ENCODE data around the gene GDPD4. TPM values are rescaled to one million over a fixed set of nuclear protein-coding genes. Genes with fewer than 3 reads are reported as not detected.

The GDPD4 gene
- total and polyA plus RNA-seq, 10 of the 15 experiments (the other 5 are each of a cell fraction or from before 2014, with no cell fraction given): 0.23 TPM; not detected in 9

- no peaks in the 10 kb centered on the region for H3K9me3 ChIP-seq (replicated peaks; ENCODE audit: control insufficient read depth, insufficient read depth, low read length)
- in situ Hi-C loops (cut with MboI) (no loop called here), intact Hi-C loops (cut with micrococcal nuclease; ENCODE audit: unreplicated experiment) (no loop called here)
- H3K9ac ChIP-seq (ENCODE audit: control insufficient read depth, insufficient read depth, low read length): no peak overlapping the region
- ChIA-PET RAD21 (ENCODE audit: unreplicated experiment) (no interaction called here), SMC1A (ENCODE audit: uncharacterized antibody, unreplicated experiment) (no interaction called here), POLR2A (no interaction called here), CTCF (no interaction called here)
- H3K79me2 ChIP-seq (ENCODE audit: control insufficient read depth, insufficient read depth, low read length): no peaks in the 10 kb centered on the region
- FAIRE-seq: no peak
- no TSS peak for BruUV-seq (replicated peaks)
- no peak overlapping the region for H3K4me2 ChIP-seq (ENCODE audit: control insufficient read depth, insufficient read depth)
- no peak for TF ChIP-seq SMC3 (IDR thresholded peaks at IDR 0.05; ENCODE audit: borderline replicate concordance, low read length)
- TF ChIP-seq ASH2L (IDR thresholded peaks at IDR 0.05; ENCODE audit: borderline replicate concordance, low read depth): no peak
- ATAC-seq: no peak
- no peak overlapping the region for H3K27ac ChIP-seq (ENCODE audit: control insufficient read depth, insufficient read depth)
- H3K4me1 ChIP-seq (ENCODE audit: control insufficient read depth, insufficient read depth, low read length): no peaks in the 10 kb centered on the region
- no peaks in the 10 kb centered on the region for H3K36me3 ChIP-seq (ENCODE audit: control insufficient read depth in 2 of 2, insufficient read depth in 2 of 2, low read length in 1 of 2)
- DNase-seq (ENCODE audit: low read depth, low spot score): no peak
- H4K20me1 ChIP-seq (ENCODE audit: control insufficient read depth, insufficient read depth): no peaks in the 10 kb centered on the region
- H3K4me3 ChIP-seq: no peak overlapping the region
- no peaks in the 10 kb centered on the region; a peak in 1 of 4 replicates for H3K27me3 ChIP-seq (replicated peaks in 1 of 2; ENCODE audit: control insufficient read depth in 2 of 2, insufficient read depth in 2 of 2, low read length in 1 of 2)
- H2AFZ ChIP-seq (ENCODE audit: control insufficient read depth, low read depth, low read length): no peak overlapping the region
- 41% methylated on average over 10 of the region's 10 CpGs for WGBS (ENCODE audit: insufficient coverage, insufficient replicate concordance, low lambda C conversion rate, missing lambda C conversion rate)
Measured at GRCh38 chr11:77207019-77207485, 94.4 kb downstream of the GDPD4 start.

- WGBS (ENCODE audit: insufficient coverage, insufficient replicate concordance, low lambda C conversion rate, missing lambda C conversion rate): 41% methylated on average over 13 of the region's 13 CpGs
- no peaks in the 10 kb centered on the region for H3K36me3 ChIP-seq (ENCODE audit: control insufficient read depth in 2 of 2, insufficient read depth in 2 of 2, low read length in 1 of 2)
- no peaks in the 10 kb centered on the region; a peak in 1 of 4 replicates for H3K27me3 ChIP-seq (replicated peaks in 1 of 2; ENCODE audit: control insufficient read depth in 2 of 2, insufficient read depth in 2 of 2, low read length in 1 of 2)
- no peaks in the 10 kb centered on the region for H3K79me2 ChIP-seq (ENCODE audit: control insufficient read depth, insufficient read depth, low read length)
- H3K4me3 ChIP-seq: no peak overlapping the region
- in situ Hi-C loops (cut with MboI) (no loop called here), intact Hi-C loops (cut with micrococcal nuclease; ENCODE audit: unreplicated experiment) (no loop called here)
- H3K9me3 ChIP-seq (replicated peaks; ENCODE audit: control insufficient read depth, insufficient read depth, low read length): no peaks in the 10 kb centered on the region
- H3K9ac ChIP-seq (ENCODE audit: control insufficient read depth, insufficient read depth, low read length): no peak overlapping the region
- no peak overlapping the region for H3K4me2 ChIP-seq (ENCODE audit: control insufficient read depth, insufficient read depth)
- no peaks in the 10 kb centered on the region for H3K4me1 ChIP-seq (ENCODE audit: control insufficient read depth, insufficient read depth, low read length)
- ChIA-PET CTCF (no interaction called here), RAD21 (ENCODE audit: unreplicated experiment) (no interaction called here), SMC1A (ENCODE audit: uncharacterized antibody, unreplicated experiment) (no interaction called here), POLR2A (no interaction called here)
- DNase-seq (ENCODE audit: low read depth, low spot score): no peak
- no peak for ATAC-seq
- H2AFZ ChIP-seq (ENCODE audit: control insufficient read depth, low read depth, low read length): no peak overlapping the region
- no peak overlapping the region for H3K27ac ChIP-seq (ENCODE audit: control insufficient read depth, insufficient read depth)
- no peaks in the 10 kb centered on the region for H4K20me1 ChIP-seq (ENCODE audit: control insufficient read depth, insufficient read depth)
- no peak for FAIRE-seq
- BruUV-seq (replicated peaks): no TSS peak
- TF ChIP-seq ZBED1 (IDR thresholded peaks at IDR 0.05; ENCODE audit: borderline replicate concordance) (no peak), IKZF1 (conservative IDR thresholded peaks at IDR 0.05) (no peak), HDAC6 (IDR thresholded peaks at IDR 0.05; ENCODE audit: unreplicated experiment) (no peak), PBX3 (IDR thresholded peaks at IDR 0.05; ENCODE audit: insufficient replicate concordance, low read depth, low read length) (no peak), KLF5 (IDR thresholded peaks at IDR 0.05; ENCODE audit: partially characterized antibody) (no peak), FOXK2 (IDR thresholded peaks at IDR 0.05) (no peak), SP1 (IDR thresholded peaks at IDR 0.05; ENCODE audit: low read depth, low read length) (no peak), MYB (IDR thresholded peaks at IDR 0.05; ENCODE audit: borderline replicate concordance, low read depth, low read length) (no peak), SIN3A (IDR thresholded peaks at IDR 0.05; ENCODE audit: low read depth, low read length) (no peak), RB1 (IDR thresholded peaks at IDR 0.05; ENCODE audit: borderline replicate concordance) (no peak), NFYB (IDR thresholded peaks at IDR 0.05; ENCODE audit: insufficient read depth, low read depth, low read length) (no peak), BMI1 (IDR thresholded peaks at IDR 0.05; ENCODE audit: borderline replicate concordance) (no peak), NBN (IDR thresholded peaks at IDR 0.05) (no peak), MEF2A (IDR thresholded peaks at IDR 0.05; ENCODE audit: insufficient read depth, low read depth, low read length) (no peak), CEBPB (IDR thresholded peaks at IDR 0.05; ENCODE audit: borderline replicate concordance in 1 of 2, low read depth in 2 of 2, low read length in 2 of 2) (no peak)
Measured at GRCh38 chr11:77206264-77207018, 95.0 kb downstream of the GDPD4 start.

Measured in GM12878 (cell line).